A673 (cell line): Measurements from ENCODE around the gene SH3GL2.

Source experiments
- EZH2 ChIP-seq: fragments of 200-600 bp; sonication (generic); IDR thresholded peaks from 2 replicates; pipeline ENCODE4 v1.6.1; 2017; ENCODE audit warnings: borderline replicate concordance, low read depth, mild to moderate bottlenecking, mixed read lengths, antibody characterized with exemption, low read length; ENCODE audit not compliant: poor library complexity, severe bottlenecking
- TF ChIP-seq, protein P1 (sequence below): fragments of 300-800, 200-600 bp; sonication (generic); conservative IDR thresholded peaks from 2 replicates; pipeline ENCODE4 v1.5.1; 2017; ENCODE audit warnings: low read depth, mild to moderate bottlenecking, antibody characterized with exemption, low read length, moderate library complexity, mixed read lengths

DNA sequence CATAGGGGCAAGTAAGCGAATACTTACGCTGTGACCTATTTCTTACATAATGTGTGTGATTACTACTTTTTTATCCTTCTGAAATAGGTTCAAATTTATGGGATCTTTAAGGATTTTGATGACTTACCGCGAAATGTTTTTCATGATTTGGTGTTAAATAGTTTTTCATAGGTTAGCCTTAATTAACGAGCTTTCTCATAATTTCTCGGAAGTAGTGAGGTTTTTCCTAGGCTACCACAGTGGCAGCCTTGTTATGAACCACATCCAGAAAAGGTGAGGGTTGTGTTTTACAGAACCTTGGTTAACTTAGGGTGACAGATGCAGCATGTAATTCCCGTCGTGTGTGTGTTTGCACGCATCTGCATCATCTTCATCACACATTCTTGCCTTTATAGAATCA lies 1.3 kb downstream of the SH3GL2 start:
- TF ChIP-seq, protein P1, sequence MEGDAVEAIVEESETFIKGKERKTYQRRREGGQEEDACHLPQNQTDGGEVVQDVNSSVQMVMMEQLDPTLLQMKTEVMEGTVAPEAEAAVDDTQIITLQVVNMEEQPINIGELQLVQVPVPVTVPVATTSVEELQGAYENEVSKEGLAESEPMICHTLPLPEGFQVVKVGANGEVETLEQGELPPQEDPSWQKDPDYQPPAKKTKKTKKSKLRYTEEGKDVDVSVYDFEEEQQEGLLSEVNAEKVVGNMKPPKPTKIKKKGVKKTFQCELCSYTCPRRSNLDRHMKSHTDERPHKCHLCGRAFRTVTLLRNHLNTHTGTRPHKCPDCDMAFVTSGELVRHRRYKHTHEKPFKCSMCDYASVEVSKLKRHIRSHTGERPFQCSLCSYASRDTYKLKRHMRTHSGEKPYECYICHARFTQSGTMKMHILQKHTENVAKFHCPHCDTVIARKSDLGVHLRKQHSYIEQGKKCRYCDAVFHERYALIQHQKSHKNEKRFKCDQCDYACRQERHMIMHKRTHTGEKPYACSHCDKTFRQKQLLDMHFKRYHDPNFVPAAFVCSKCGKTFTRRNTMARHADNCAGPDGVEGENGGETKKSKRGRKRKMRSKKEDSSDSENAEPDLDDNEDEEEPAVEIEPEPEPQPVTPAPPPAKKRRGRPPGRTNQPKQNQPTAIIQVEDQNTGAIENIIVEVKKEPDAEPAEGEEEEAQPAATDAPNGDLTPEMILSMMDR, result no peak
- no peak for TF ChIP-seq EZH2
